Measurements from ENCODE around the gene LDLRAD1.

LDLRAD1 gene

GRCh38 chr1:54012863-54013262 is 5.1 kb downstream of the LDLRAD1 start:
- Histone ChIP-seq H3K4me2 (ENCODE audit: insufficient read depth, low read length) (no peak overlapping the region), H3K36me3 (ENCODE audit: insufficient read depth, low read length) (no peaks in the 10 kb centered on the region), H3K4me1 (ENCODE audit: insufficient read depth, low read length) (no peaks in the 10 kb centered on the region), H3K27ac (ENCODE audit: low read length) (no peak overlapping the region), H3K4me3 (ENCODE audit: low read depth in 1 of 2, low read length in 2 of 2) (no peak overlapping the region), H3K9me3 (ENCODE audit: insufficient read depth, low read length, severe bottlenecking) (no peaks in the 10 kb centered on the region), H3K9ac (ENCODE audit: low read depth, low read length) (no peak overlapping the region), H3K79me2 (ENCODE audit: insufficient read depth, low read length) (no peaks in the 10 kb centered on the region), H2AFZ (ENCODE audit: low read depth, low read length) (no peak overlapping the region), H4K20me1 (ENCODE audit: insufficient read depth, low read length) (no peaks in the 10 kb centered on the region), H3K27me3 (ENCODE audit: insufficient read depth, low read length, poor library complexity) (peaks cover 2% of the 10 kb centered on the region)
- TF ChIP-seq CTCF (IDR thresholded peaks at IDR 0.05; ENCODE audit: borderline replicate concordance, extremely low read depth, low read length, poor library complexity, severe bottlenecking) (no peak), EZH2 (IDR thresholded peaks at IDR 0.05; ENCODE audit: borderline replicate concordance, low read depth, low read length, severe bottlenecking) (no peak)
- DNase-seq (peak; percentile 0), ATAC-seq (ENCODE audit: insufficient read depth, low read depth) (no peak)

- Histone ChIP-seq H3K4me3 (ENCODE audit: low read depth in 1 of 2, low read length in 2 of 2) (no peak overlapping the region), H3K27ac (ENCODE audit: low read length) (no peak overlapping the region), H3K4me1 (ENCODE audit: insufficient read depth, low read length) (no peaks in the 10 kb centered on the region), H3K9ac (ENCODE audit: low read depth, low read length) (no peak overlapping the region), H3K79me2 (ENCODE audit: insufficient read depth, low read length) (no peaks in the 10 kb centered on the region), H3K36me3 (ENCODE audit: insufficient read depth, low read length) (no peaks in the 10 kb centered on the region), H3K27me3 (ENCODE audit: insufficient read depth, low read length, poor library complexity) (peaks cover 2% of the 10 kb centered on the region), H4K20me1 (ENCODE audit: insufficient read depth, low read length) (no peaks in the 10 kb centered on the region), H2AFZ (ENCODE audit: low read depth, low read length) (no peak overlapping the region), H3K4me2 (ENCODE audit: insufficient read depth, low read length) (no peak overlapping the region), H3K9me3 (ENCODE audit: insufficient read depth, low read length, severe bottlenecking) (no peaks in the 10 kb centered on the region)
- ATAC-seq (ENCODE audit: insufficient read depth, low read depth): no peak
- no peak for DNase-seq
- TF ChIP-seq CTCF (IDR thresholded peaks at IDR 0.05; ENCODE audit: borderline replicate concordance, extremely low read depth, low read length, poor library complexity, severe bottlenecking) (no peak), EZH2 (IDR thresholded peaks at IDR 0.05; ENCODE audit: borderline replicate concordance, low read depth, low read length, severe bottlenecking) (no peak)
These were observed 6.0 kb downstream of the LDLRAD1 start for GRCh38 chr1:54012008-54012325.

GRCh38 chr1:54011316-54012007 is 6.5 kb downstream of the LDLRAD1 start:
- Histone ChIP-seq H3K4me2 (ENCODE audit: insufficient read depth, low read length) (no peak overlapping the region), H4K20me1 (ENCODE audit: insufficient read depth, low read length) (no peaks in the 10 kb centered on the region), H3K4me3 (ENCODE audit: low read depth in 1 of 2, low read length in 2 of 2) (no peak overlapping the region), H3K36me3 (ENCODE audit: insufficient read depth, low read length) (no peaks in the 10 kb centered on the region), H3K27ac (ENCODE audit: low read length) (no peak overlapping the region), H3K9ac (ENCODE audit: low read depth, low read length) (no peak overlapping the region), H3K9me3 (ENCODE audit: insufficient read depth, low read length, severe bottlenecking) (no peaks in the 10 kb centered on the region), H3K4me1 (ENCODE audit: insufficient read depth, low read length) (no peaks in the 10 kb centered on the region), H3K79me2 (ENCODE audit: insufficient read depth, low read length) (no peaks in the 10 kb centered on the region), H2AFZ (ENCODE audit: low read depth, low read length) (no peak overlapping the region), H3K27me3 (ENCODE audit: insufficient read depth, low read length, poor library complexity) (peaks cover 2% of the 10 kb centered on the region)
- TF ChIP-seq EZH2 (IDR thresholded peaks at IDR 0.05; ENCODE audit: borderline replicate concordance, low read depth, low read length, severe bottlenecking) (no peak), CTCF (IDR thresholded peaks at IDR 0.05; ENCODE audit: borderline replicate concordance, extremely low read depth, low read length, poor library complexity, severe bottlenecking) (no peak)
- no peak for ATAC-seq (ENCODE audit: insufficient read depth, low read depth)
- DNase-seq: no peak

Data from DND-41 (cell line).